Stimulated activated CD4-positive, alpha-beta T cell treated with anti-CD3 and anti-CD28 coated beads, Interleukin-15, amount 100 ng/mL, for 1 hour (primary cell): ENCODE data around the gene GPX7.

Experiments
- DNase-seq, 2 donors: peaks; one replicate each; pipeline ENCODE4 v3.0.0-alpha.2; 2020; ENCODE audit warnings: low read depth in 1 of 2, low spot score in 1 of 2

The GPX7 gene

DNA sequence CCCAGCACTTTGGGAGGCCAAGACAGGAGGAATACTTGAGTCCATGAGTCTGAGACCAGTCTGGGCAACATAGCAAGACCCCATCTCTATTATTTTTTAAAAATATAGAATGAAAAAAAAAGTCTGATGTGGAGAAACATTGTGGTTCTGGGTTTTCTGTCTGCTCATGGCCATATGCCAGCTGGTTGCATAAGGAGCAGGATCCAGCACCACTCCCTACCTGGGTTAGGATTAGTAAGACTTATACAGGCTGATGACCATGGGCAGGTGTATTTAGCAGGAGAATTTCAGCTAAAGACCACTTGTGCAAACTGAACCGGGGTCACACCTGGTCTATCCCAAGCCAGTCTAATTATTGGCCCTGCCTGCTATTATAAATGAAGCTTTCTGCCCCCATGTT, 16.7 kb upstream of the GPX7 start:
- DNase-seq = no peak

DNA sequence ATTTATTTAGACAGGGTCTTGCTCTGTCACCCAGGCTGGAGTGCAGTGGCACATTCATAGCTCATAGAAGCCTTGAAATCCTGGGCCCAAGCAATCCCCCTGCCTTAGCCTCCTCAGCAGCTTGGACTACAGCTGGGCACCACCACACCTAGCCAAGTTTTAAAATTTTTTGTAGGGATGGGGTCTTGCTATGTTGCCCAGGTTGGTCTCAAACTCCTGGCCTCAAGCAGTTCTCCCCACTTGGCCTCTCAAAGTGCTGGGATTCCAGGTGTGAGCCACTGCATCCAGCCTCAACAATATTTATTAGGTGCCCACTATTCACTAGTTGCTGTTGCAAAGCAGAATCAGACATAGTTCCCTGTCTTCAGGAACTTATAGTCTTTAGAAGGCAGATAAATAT, 14.1 kb upstream of the GPX7 start:
- no peak for DNase-seq

DNA sequence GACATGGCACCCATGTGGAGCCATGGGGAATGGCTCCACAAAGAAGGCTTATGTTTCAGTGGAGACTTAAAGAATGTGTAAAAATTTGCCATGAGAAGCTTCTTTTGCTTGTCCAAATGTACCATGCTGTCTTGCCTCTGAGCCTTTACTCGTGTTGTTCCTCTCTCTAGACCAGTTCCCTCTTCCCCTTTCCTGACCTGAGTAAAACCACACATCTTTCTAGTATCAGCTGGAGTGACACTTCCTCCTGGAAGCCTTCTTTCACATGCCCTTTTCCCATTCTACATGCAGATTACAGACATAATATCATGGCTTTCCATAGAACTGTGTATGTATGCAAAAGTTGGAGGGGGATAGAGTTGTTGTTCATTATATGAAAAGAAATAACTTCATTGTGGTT, 13.6 kb upstream of the GPX7 start:
- DNase-seq = no peak

DNA sequence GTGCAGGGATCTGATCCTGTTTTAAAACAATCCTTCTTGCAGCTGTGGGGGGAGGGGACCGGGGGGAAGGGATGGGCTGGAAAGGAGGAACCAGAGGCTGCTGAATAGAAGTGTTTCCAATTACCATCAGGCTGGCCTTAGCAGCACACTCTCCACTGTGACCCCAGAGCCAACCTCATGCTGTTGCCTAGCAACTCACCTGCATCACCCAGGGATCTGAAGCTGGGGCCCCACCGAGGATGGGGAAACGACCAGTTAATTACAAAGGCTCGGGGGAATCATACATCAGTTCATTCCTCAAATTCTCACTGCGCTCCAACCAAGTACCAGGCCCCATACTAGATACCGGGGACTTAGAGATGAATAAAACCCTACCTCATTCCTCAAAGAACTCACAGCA, 11.9 kb upstream of the GPX7 start:
- no peak for DNase-seq

DNA sequence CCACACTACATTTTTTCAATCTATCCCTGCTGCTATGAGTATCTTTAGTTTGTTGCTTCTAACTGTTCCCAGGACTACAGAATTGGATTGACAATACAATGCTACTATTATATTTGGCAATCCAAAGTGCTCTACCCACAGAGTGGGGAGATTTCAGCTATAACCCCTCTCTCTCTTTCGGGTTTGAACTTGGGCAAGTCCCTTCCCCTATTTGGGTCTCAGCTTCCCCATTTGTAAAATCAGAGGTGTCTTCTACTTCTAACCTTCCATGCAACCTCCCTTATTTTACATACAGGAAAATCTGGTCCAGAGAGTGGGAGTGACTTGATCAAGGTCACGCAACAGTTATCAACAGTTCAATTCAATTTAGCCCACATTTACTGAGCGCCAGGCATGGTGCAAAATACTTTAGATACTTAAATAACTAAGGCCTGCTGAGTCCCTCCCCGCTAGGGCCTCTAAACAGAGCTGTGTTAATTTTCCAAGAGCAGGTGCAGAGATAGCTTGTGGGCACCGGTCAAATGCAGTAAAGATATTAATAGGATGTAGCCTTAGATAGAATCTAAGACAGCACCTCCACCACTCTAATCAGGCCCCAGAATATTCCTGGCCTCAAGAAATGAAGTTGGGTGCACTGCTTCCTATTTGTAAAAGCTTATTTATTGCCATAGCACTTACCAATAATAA, 9.4 kb upstream of the GPX7 start:
- no peak for DNase-seq

DNA sequence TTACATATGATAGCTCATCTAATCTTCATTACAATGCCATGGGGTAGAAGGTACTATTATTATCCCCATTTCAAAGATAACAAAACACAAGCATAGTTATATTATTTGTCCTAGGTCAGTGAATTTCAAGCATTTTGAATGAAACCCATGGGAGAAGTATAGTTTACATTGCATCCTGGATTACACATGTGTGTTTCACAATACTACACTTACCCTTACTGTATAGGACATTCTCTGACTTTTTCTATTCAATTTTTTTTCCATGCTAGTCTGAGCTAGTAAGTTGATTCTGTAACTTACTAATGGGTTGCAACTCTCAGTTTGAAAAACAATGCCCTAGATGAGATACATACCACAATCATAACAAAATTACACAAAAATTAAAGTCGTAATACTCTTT, 8.7 kb upstream of the GPX7 start:
- no peak for DNase-seq

DNA sequence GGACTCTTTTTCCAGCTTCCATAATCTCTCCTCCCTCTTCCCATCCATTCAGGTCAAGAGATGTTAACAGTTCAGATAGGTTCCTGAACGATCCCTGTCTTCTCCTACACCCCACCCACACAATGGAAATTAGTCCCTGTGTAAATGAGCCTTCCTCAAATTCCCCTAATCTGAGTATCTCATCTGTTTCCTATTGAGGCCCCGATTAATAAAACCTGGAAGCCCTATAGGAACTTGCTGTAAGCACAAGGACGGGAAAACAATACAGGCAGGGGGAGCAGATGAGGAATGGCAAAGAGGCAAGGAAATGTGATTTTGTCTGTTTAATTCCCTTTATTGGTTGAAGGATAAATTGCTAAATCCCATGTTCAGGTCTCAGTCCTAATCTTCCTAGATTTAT, 7.1 kb upstream of the GPX7 start:
- no peak for DNase-seq

DNA sequence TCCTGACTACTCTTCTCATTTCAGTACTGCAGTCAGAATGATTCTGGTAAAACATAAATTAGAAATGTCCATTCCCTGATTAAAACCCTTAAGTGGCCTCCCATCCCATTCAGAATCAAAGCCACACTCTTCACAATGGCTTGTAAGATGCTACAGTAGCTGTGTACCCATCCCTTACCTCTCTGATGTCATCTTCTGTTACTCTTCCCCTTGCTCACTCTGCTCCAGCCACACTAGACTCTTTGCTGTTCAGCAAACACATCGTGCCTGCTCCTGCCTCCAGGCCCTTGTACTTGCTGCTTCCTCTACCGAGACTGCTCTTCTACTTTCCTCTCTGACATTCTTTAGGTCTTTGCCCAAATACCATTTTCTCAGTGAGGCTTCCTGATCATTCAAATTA, 4.3 kb upstream of the GPX7 start:
- no peak for DNase-seq

DNA sequence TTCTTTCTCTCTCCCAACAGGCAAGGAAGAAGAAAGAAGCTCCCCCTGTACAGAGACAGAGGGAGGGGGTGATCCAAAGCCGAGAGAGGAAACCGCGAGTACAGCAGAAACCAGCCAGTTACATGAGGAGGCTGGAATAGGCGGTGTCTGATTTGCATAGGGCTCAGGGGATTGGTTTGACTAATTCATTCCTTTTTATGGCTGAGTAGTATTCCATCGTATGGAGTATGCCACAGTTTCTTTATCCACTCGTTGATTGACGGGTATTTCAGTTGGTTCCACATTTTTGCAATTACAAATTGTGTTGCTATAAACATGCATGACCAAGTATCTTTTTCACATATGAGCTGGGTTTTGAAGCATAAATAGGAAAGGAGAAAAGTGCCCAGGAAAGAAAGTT, 3.4 kb upstream of the GPX7 start:
- DNase-seq = no peak

DNA sequence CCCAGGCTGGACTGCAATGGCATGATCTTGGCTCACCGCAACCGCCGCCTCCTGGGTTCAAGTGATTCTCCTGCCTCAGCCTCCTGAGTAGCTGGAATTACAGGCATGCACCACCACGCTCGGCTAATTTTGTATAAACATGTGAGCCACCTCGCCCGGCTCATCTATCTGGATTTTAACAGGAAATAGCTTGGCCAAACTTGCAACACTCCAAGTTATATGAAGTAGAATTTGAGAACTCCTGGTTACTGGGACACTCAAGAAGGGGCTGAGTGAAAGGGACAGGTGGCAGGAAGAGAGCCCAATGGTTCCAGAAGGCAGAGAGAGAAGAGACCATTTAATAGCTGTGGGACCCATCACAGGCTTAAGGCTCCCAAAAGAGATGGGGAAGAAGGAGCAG, 2.9 kb upstream of the GPX7 start:
- no peak for DNase-seq

DNA sequence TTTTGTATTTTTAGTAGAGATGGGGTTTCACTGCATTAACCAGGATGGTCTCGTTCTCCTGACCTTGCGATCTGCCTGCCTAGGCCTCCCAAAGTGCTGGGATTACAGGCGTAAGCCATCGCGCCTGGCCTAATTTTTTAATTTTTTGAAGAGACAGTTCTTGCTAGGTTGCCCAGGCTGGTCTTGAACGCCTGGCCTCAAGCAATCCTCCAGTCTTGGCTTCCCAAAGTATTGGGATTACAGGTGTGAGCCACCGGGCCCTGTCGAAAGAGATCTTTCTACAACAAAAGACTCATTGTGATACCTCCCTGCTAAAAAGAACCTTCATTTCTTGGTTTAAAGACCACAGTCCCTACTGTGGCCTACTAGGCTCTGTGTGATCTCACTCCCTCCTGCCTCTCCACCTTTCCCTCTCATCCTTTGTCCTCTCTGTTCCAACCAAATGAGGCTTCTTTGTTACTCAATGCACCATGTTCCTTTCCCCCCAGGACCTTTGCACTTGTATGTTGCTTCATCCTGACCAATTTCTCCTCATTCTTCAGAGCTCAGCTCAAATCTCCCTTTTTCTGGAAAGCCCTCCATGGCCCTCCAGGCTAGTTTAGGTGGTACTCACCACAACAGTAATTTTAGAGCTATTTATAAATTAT, 1.5 kb upstream of the GPX7 start:
- DNase-seq = no peak

DNA sequence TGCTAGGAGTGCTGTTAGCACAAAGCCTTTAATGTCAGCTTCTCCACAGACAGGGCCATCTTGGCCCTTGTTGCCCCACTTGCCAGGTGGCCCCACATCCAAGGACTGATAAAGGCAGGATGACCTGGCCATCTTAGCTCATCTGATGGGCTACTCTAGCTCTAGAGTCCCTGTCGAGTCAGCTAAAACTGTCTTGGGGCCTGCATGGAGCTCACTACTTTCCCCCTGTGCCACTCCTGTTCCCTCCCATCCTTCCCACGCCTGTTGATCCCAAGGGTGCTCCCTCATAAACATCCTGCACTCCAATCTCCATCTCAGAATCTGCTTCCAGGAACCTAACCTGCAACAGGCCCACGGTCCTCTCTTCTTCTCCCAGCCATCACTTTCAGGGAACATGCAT, 652 bp upstream of the GPX7 start:
- DNase-seq = no peak

DNA sequence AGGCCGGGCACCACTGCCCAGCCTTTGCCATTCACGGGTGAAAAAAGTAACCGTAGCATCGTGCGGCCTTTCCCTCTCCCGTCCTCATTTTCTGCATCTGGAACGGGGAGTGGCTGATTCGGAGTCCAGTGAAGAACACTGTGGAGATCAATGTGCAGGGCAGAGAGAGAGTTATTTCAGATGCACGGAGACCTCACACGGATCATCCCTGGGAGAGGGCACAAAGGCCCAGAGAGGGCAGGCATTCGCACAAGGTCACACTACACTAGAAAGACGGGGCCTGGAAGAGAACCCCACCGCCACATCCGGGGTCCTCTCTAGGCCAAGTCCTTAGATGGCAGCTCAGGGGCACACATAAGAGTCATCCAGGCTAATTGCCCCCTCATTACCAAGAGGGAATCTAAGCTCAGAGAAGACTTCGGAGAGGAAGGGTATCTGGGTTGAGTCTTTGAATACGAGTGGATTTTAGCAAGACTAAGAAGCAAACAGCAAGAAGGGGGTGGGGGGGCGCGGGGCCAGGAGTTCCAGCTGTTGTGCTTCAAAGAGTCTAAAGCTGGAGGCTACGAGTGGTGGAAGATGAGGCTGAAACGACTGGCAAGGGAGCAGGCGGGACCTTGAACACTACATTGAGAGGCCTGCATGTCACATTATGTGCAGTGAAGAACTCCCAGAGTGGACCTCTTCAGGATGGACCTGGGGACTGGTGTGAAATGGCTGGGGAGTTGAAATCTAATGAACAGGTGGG, 857 bp downstream of the GPX7 start:
- no peak for DNase-seq

DNA sequence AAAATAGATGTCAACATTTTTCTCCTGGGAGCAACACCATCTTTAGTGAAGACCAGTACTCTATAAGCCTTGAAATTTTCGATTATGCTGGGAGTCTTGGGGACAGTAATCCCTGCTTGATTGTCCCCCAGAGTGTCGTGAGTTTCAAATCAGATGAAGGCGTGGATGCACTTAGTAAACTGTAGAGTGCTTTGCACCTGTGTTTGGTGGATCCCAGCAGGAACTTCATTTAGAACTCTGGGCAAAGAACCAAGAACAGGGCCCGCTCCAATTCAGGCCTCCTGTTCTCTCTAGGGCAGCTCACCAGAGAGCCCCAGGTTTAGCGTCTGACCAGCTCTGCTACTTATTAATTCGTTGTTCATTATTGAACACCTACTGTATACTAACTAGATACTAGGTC, 1.5 kb downstream of the GPX7 start:
- no peak for DNase-seq

DNA sequence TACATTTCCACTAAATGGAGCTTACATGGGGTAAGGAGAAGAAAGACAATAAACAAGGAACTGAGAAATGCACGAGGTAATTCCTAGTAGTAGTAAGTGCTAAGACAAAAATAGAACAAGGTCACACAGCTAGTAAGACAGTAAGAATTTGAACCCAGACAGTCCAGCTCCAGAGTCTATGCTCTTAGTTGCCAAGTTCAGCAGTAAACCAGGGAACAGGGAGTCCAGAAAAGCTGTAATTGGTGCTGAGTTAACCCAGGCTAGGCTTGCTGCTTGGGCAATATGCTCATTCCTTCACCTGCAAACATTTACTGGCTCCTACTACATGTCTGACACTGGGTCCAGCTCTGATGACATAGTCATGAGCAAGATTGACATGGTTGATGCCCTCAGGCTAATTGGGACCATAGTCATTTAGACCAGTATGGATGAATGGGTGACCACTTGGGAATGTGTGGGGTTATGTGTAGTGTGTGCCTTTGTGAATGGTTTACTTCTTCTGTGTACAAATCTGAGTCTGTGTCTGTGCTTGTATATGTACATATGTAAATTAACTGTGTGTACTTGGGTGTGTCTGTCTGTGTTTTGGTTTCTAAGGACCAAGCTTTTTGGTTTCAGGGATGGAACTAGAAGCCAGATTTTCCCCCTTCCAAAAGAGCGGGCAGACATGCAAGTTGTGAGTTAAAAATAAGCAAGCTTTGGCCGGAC, 2.0 kb downstream of the GPX7 start:
- no peak for DNase-seq

DNA sequence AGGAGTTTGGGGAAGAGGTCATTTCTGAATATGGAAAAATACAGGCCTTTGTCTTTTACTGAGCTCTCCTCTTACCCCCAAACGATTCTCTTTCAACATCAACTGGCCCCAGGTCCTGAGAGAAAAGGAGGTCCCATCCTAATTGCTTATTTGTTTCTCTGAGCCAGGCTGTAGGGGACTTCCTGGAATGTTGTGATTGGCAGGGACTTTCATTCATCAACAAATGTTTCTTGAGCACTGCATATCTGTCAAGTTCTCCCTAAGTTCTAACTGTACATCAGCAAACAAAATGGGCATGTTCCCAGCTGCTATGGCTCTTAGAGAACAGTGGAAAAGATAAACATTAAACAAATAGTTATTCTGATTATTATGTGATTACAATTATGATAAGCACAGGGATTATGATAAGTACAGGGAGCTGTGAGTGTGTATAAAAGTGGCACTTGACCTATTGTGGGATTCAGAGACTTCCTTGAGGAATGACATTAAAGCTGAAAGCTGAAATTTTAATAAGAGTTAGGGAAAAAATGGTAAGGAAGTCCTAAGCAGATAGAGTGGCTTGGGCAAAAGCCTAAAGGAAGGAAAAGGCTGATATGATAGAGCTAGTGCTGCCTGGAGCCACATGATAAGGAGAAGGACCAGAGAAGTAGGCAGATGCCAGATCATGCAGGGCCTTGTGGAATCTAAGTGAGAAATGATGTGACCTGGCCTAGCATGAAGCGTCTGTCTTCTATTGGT, 11.6 kb downstream of the GPX7 start:
- DNase-seq = no peak

DNA sequence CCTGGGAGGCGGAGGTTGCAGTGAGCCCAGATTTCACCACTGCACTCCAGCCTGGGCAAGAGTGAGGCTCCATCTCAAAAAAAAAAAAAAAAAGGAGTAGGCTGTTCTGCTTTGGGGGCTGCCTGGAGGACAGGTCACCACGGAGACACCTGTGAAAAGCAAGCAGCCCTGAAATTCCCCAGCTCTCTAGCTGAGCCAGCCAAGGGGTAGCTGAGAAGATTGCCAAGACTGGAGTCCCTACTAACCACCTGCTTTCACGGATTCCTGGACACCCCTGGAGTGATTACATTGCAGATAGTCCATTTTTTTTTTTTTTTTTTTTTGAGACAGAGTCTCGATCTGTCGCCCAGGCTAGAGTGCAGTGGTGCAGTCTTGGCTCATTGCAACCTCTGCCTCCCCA, 12.5 kb downstream of the GPX7 start:
- DNase-seq = no peak

DNA sequence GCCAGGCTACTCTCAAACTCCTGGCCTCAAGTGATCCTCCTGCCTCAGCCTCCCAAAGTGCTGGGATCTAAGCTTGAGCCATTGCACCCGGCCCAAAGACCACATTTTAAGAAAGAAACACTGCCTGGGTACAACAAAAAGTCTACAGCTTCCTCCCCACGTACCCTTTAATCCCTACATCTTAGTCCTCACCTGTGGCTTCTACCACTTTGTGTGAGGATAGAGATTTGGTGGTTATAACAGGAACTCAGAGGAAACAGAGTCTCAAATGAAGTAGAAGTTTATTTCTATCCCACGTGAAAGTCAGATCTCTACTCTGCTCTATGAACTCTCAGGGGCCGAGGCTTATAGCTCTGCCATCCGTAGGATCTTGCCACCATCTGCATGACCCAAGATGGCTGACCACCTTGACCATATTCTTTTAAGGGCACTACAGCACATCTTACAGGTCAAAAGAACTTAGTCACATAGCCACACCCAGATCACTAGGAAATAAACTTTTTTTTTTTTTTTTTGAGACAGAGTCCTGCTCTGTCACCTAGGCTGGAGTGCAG, 13.4 kb downstream of the GPX7 start:
- DNase-seq = no peak

DNA sequence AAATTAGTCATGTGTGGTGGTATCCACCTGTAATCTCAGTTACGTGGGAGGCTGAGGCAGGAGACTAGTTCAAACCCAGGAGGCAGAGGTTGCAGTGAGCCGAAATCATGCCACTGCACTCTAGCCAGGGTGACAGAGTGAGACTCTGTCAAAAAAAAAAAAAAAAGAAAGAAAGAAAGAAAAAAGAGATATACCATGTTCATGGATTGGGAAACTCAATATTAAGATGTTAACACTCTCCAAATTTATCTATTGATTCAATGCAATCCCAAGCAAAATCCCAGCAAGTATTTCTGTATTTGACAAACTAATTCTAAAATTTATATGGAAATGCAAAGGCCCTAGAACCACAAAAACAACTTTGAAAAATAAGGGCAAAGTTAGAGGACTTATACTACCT, 19.8 kb downstream of the GPX7 start:
- no peak for DNase-seq

DNA sequence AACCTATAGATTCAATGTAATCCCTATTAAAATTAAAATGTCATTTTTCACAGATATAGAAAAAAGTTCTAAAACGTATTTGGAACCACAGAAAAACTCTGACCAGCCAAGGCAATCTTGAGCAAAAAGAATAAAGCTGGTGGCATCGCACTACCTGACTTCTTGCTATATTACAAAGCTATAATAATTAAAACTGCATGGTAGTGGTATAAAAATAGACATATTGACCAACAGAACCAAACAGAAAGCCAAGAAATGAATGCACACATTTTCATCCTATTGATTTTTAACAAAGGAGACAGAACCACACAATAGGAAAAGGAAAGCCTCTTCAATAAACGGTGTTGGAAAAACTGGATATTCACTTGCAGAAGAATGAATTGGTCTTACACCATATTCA, 21.6 kb downstream of the GPX7 start:
- DNase-seq = no peak

DNA sequence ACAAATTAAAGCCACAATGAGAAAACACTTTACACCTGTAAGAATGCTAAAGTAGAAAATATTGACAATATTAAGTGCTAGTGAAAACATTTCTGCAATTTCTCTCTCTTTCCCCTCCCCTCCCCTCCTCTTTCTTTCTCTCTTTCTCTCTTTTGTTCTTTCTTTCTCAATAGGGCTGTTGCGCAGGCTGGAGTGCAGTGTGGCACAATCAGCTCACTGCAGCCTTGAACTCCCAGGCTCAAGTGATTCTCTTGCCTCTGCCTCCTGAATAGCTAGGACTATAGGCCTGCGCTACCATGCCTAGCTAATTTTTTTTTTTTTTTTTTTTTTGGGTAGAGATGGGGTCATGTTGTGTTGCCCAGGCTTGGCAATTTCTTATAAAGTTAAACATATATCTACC, 24.9 kb downstream of the GPX7 start:
- no peak for DNase-seq
